Endodermal cell (in vitro differentiated cells): ENCODE results near the gene EIF4H. TPM values are rescaled to one million over a fixed set of nuclear protein-coding genes. Genes with fewer than 3 reads are reported as not detected.

ENCODE experiments used
- DNase-seq: peaks from one replicate; pipeline ENCODE4 v3.0.0-alpha.2; 2017
- H3K27ac ChIP-seq: 2 replicates; pipeline ENCODE4 v1.5.1; 2013; ENCODE audit warnings: mild to moderate bottlenecking, low read depth, low read length, moderate library complexity
- H3K27me3 ChIP-seq: 2 replicates; pipeline ENCODE4 v1.6.1; 2013; ENCODE audit warnings: mild to moderate bottlenecking, low read length, moderate library complexity; ENCODE audit not compliant: insufficient read depth, control insufficient read depth, poor library complexity, severe bottlenecking
- H3K36me3 ChIP-seq: 2 replicates; pipeline ENCODE4 v1.7.0; 2013; ENCODE audit warnings: mild to moderate bottlenecking, low read length, moderate library complexity; ENCODE audit not compliant: control insufficient read depth, insufficient read depth
- H3K4me1 ChIP-seq: one replicate; pipeline ENCODE4 v1.7.0; 2013; ENCODE audit warnings: low read length; ENCODE audit not compliant: control insufficient read depth, insufficient read depth
- H3K4me3 ChIP-seq: 2 replicates; pipeline ENCODE4 v1.5.1; 2013; ENCODE audit warnings: mild to moderate bottlenecking, low read length, moderate library complexity
- H3K9ac ChIP-seq: 2 replicates; pipeline ENCODE4 v1.6.1; 2013; ENCODE audit warnings: mild to moderate bottlenecking, low read length, moderate library complexity; ENCODE audit not compliant: poor library complexity, severe bottlenecking; ENCODE audit errors: extremely low read depth
- H3K9me3 ChIP-seq: 2 replicates; pipeline ENCODE4 v1.6.1; 2013; ENCODE audit warnings: mild to moderate bottlenecking, low read length, moderate library complexity; ENCODE audit not compliant: control insufficient read depth
- H3K27ac Mint-ChIP-seq: 2 replicates; pipeline ENCODE4 v1.8.0; 2020; ENCODE audit warnings: mixed read lengths
- H3K27me3 Mint-ChIP-seq: 2 replicates; pipeline ENCODE4 v1.8.0; 2021; ENCODE audit warnings: mild to moderate bottlenecking, mixed read lengths; ENCODE audit not compliant: insufficient read depth
- H3K36me3 Mint-ChIP-seq: 2 replicates; pipeline ENCODE4 v1.8.0; 2020; ENCODE audit warnings: low read depth, mixed read lengths
- H3K4me1 Mint-ChIP-seq: 2 replicates; pipeline ENCODE4 v1.8.0; 2020; ENCODE audit warnings: mixed read lengths
- H3K4me3 Mint-ChIP-seq: 2 replicates; pipeline ENCODE4 v1.8.0; 2020; ENCODE audit warnings: mild to moderate bottlenecking, moderate library complexity, mixed read lengths
- H3K9me3 Mint-ChIP-seq: 2 replicates; pipeline ENCODE4 v1.8.0; 2020; ENCODE audit warnings: mild to moderate bottlenecking, mixed read lengths
- WGBS, 2 experiments: methylation state at CpG; one replicate each; pipeline versions ENCODE4 v1.1.5 to v1.1.7; 2013; ENCODE audit warnings: missing lambda C conversion rate in 2 of 2, mixed read lengths in 1 of 2; ENCODE audit not compliant: insufficient coverage in 1 of 2, insufficient read length in 1 of 2; 5-methylcytosine and 5-hydroxymethylcytosine counted together
- total RNA-seq, 2 donors: library from RNA; stranded (reverse); fragmentation: NEBNext Ultra II Directional in 1 of 2; extraction: Animal tissue kit (Norgen Biotek cat#: 25700) in 1 of 2; gene quantifications; 2 replicates in 1 of 2; 3 replicates in 1 of 2; pipeline ENCODE4 v1.2.1, GENCODE V29; 2021
- TF ChIP-seq, protein P1 (sequence below): fragments of 200-600 bp; sonication (generic); conservative IDR thresholded peaks from 2 replicates; pipeline ENCODE4 v1.5.0; 2021; ENCODE audit warnings: antibody characterized with exemption, mild to moderate bottlenecking

The EIF4H gene
- total RNA-seq, 2 donors from 2014 or later: 305 to 346 TPM

DNA sequence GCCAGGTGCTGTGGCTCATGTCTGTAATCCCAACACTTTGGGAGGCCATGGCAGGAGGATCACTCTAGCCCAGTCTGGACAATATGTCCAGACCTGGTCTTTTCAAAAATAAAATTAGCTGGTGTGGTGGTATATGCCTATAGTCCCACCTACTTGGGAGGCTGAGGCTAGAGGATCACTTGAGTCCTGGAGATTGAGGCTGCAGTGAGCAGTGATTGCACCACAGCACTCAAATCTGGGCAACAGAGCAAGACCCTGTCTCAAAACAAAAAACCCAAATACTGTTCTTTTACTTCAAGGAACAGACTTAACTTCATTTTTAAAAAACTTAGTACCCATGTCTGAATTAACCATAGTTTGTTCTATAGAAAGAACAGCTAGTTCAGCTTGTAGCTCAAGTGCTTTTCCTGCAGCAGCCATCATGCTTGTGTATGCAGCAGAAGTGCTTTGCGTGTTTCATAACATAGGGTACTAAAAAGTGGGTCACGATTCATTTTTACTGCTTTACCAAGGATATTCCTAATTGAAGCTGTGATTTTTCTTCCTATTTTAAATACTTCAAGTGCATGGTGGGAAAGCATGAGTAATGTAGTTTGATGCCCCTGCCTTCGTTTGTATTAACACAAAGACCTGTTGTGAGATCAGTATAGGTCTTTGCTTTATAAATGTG, 5.9 kb downstream of the EIF4H start:
- H3K4me1 Mint-ChIP-seq: peaks cover 39% of the 10 kb centered on the region
- 96 to 100% methylated on average over 2 to 3 of the region's 3 CpGs for WGBS, 2 experiments
- H3K36me3 Mint-ChIP-seq: peaks cover 38% of the 10 kb centered on the region
- no peak overlapping the region for H3K9ac ChIP-seq
- no peaks in the 10 kb centered on the region for H3K9me3 ChIP-seq
- H3K27me3 Mint-ChIP-seq: no peaks in the 10 kb centered on the region
- peaks cover 3% of the 10 kb centered on the region for H3K4me1 ChIP-seq
- H3K9me3 Mint-ChIP-seq: no peaks in the 10 kb centered on the region
- no peak overlapping the region for H3K4me3 ChIP-seq
- H3K27ac ChIP-seq: no peak overlapping the region
- no peak overlapping the region for H3K4me3 Mint-ChIP-seq
- TF ChIP-seq, protein P1, sequence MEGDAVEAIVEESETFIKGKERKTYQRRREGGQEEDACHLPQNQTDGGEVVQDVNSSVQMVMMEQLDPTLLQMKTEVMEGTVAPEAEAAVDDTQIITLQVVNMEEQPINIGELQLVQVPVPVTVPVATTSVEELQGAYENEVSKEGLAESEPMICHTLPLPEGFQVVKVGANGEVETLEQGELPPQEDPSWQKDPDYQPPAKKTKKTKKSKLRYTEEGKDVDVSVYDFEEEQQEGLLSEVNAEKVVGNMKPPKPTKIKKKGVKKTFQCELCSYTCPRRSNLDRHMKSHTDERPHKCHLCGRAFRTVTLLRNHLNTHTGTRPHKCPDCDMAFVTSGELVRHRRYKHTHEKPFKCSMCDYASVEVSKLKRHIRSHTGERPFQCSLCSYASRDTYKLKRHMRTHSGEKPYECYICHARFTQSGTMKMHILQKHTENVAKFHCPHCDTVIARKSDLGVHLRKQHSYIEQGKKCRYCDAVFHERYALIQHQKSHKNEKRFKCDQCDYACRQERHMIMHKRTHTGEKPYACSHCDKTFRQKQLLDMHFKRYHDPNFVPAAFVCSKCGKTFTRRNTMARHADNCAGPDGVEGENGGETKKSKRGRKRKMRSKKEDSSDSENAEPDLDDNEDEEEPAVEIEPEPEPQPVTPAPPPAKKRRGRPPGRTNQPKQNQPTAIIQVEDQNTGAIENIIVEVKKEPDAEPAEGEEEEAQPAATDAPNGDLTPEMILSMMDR: no peak
- H3K27me3 ChIP-seq: no peaks in the 10 kb centered on the region
- peaks cover 87% of the 10 kb centered on the region for H3K36me3 ChIP-seq
- DNase-seq: no peak
- H3K27ac Mint-ChIP-seq: no peak overlapping the region

DNA sequence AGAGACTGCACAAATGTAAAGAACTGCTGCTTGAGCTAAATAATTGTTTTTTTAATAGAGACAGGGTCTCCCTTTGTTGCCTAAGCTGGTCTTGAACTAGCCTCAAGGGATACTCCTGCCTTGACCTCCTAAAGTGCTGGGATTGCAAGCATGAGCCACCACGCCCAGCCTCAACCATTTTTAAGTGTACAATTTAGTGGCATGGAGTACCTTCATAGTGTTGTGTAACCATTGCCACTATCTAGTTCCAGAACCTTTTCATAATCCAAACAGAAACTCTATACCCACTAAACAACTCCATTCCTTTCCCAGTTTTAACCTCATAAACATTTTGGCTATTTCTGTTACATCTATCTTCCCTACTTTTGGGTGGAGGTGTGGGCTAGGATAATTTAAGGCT, 6.7 kb downstream of the EIF4H start:
- Mint-ChIP-seq H3K27ac (no peak overlapping the region), H3K4me3 (no peak overlapping the region)
- 92% methylated on average over 1 of the region's 1 CpG; no CpG with 5 or more reads in 1 of the 2 experiments for WGBS, 2 experiments

DNA sequence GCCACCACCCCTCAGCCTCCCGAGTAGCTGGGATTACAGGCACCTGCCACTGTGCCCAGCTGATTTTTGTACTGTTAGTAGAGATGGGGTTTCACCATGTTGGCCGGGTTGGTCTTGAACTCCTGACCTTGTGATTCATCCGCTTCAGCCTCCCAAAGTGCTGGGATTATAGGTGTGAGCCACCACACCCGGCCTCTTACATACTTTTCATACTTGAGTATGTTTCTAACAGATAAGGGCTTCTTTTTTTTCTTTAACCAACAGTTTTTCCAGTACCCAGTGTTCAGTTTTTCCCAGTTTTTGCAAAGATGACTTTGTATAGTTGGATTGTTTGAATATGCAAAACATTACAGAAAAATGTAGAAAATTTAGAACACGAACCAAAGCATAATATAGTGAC, 7.7 kb downstream of the EIF4H start:
- Mint-ChIP-seq H3K4me3 (no peak overlapping the region), H3K27ac (no peak overlapping the region), H3K9me3 (no peaks in the 10 kb centered on the region), H3K4me1 (peaks cover 38% of the 10 kb centered on the region), H3K36me3 (peaks cover 38% of the 10 kb centered on the region), H3K27me3 (no peaks in the 10 kb centered on the region)
- Histone ChIP-seq H3K27me3 (no peaks in the 10 kb centered on the region), H3K4me3 (no peak overlapping the region), H3K36me3 (peaks cover 84% of the 10 kb centered on the region), H3K27ac (no peak overlapping the region), H3K9me3 (no peaks in the 10 kb centered on the region), H3K9ac (no peak overlapping the region), H3K4me1 (peaks cover 3% of the 10 kb centered on the region)
- TF ChIP-seq, protein P1: no peak
- DNase-seq: no peak
- 50 to 74% methylated on average over 2 to 4 of the region's 5 CpGs for WGBS, 2 experiments

More for the DNA sequence above, 6.7 kb downstream of the EIF4H start:
- no peaks in the 10 kb centered on the region for H3K9me3 Mint-ChIP-seq
- H3K9me3 ChIP-seq: no peaks in the 10 kb centered on the region
- TF ChIP-seq, protein P1: no peak
- H3K4me1 ChIP-seq: peaks cover 3% of the 10 kb centered on the region
- peaks cover 88% of the 10 kb centered on the region for H3K36me3 ChIP-seq
- H3K27me3 ChIP-seq: no peaks in the 10 kb centered on the region
- no peaks in the 10 kb centered on the region for H3K27me3 Mint-ChIP-seq
- no peak overlapping the region for H3K4me3 ChIP-seq
- H3K36me3 Mint-ChIP-seq: peaks cover 39% of the 10 kb centered on the region
- no peak overlapping the region for H3K9ac ChIP-seq
- H3K27ac ChIP-seq: no peak overlapping the region
- no peak for DNase-seq
- peaks cover 37% of the 10 kb centered on the region for H3K4me1 Mint-ChIP-seq
